Testis (tissue), 3 donors: Measurements from ENCODE around the gene PPM1B. TPM values are rescaled to one million over a fixed set of nuclear protein-coding genes. Genes with fewer than 3 reads are reported as not detected.
"Not testable (repeated sequence)": the region's sequence is repeated elsewhere in the genome, so short reads cannot be mapped to it uniquely, and the experiment has no call there.

Experiments used
- DNase-seq: peaks from one replicate; pipeline ENCODE4 v3.0.0-alpha.2; 2019
- H3K27ac ChIP-seq, 2 donors: fragments of 200-600 bp; sonication (generic); one replicate each; pipeline ENCODE4 v1.5.1; 2019
- H3K27me3 ChIP-seq: fragments of 200-600 bp; sonication (generic); one replicate; pipeline ENCODE4 v1.5.1; 2019
- H3K36me3 ChIP-seq: fragments of 200-600 bp; sonication (generic); one replicate; pipeline ENCODE4 v1.5.1; 2017; ENCODE audit warnings: low read depth; ENCODE audit errors: missing control alignments
- H3K4me1 ChIP-seq: fragments of 200-600 bp; sonication (generic); one replicate; pipeline ENCODE4 v1.5.1; 2019
- H3K4me3 ChIP-seq, 2 donors: fragments of 200-600 bp; sonication (generic); one replicate each; pipeline ENCODE4 v1.5.1; 2017 to 2019
- H3K9me3 ChIP-seq: fragments of 200-600 bp; sonication (generic); one replicate; pipeline ENCODE4 v1.5.1; 2017
- POLR2A ChIP-seq: fragments of 450-650 bp; IDR thresholded peaks from one replicate; pipeline ENCODE4 v1.6.1; 2017; ENCODE audit warnings: antibody characterized with exemption, mild to moderate bottlenecking, moderate library complexity
- WGBS, 2 donors: methylation state at CpG; one replicate each; pipeline ENCODE4 v1.1.5; 2018; 5-methylcytosine and 5-hydroxymethylcytosine counted together
- intact Hi-C: fragments of 100-400 bp; cut with DNase I; formaldehyde crosslinking; loops from one replicate; pipeline ENCODE4 v1.15.1; 2023; ENCODE audit warnings: low total_unique reads
- polyA plus RNA-seq: library from polyadenylated mRNA; stranded (reverse); fragments of 350-450 nt; fragmentation: Illumina TruSeq; extraction: RNeasy Lipid Tissue Mini Kit (QIAGEN cat#74804); gene quantifications from one replicate; pipeline ENCODE4 v1.2.3, GENCODE V29; 2014; ENCODE audit warnings: low read depth, low replicate concordance; ENCODE audit not compliant: insufficient read depth
- total RNA-seq, 2 donors: library from RNA; depleted of rRNA; stranded (reverse); fragments of >200 nt; gene quantifications; one replicate each; pipeline ENCODE4 v1.2.3, GENCODE V29; 2016
- TF ChIP-seq, protein P1 (sequence below), 3 experiments: fragments of 450-650 bp in 2 of 3; fragments of 200-600 bp in 1 of 3; sonication (generic) in 1 of 3; IDR thresholded peaks; one replicate each; pipeline ENCODE4 v1.5.1; 2016 to 2019; ENCODE audit warnings: antibody characterized with exemption in 3 of 3, mild to moderate bottlenecking in 2 of 3, moderate library complexity in 1 of 3

The PPM1B gene
- total and polyA plus RNA-seq, 3 donors from 2014 or later: 49.9 to 64.6 (median 50.7) TPM

DNA sequence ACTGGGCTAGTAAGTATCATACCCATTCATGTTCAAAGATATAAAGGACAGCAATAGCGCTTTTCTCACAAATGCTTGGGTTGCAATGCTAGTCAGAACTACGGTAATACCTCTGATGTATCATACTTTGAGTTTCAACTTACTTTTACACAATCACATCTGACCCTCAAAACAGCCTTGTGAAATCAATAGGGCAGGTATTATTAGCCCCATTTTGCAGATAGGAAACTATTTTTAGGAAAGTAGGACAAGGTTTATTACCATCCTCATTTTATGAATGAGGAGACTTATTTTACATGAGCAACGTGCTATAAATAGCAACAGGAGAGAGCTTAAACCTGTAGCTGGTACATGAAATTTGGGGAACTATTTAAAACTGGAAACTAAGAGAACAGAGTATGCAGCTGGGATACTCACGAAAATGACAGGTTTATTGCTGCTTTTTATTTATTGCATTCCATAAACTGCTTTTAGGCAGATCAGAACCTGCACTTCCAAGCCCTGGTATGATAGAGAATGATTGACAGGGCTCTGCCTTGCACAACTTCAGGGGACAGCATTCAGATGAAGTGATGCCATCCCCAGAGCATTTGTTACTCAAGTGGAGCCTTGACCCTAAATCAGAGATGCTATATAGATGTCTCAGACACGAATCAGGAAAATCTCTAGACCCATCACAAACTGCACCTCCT is 42.4 kb upstream of the PPM1B start:
- Histone ChIP-seq H3K4me1 (no peaks in the 10 kb centered on the region), H3K27me3 (no peaks in the 10 kb centered on the region), H3K9me3 (no peaks in the 10 kb centered on the region), H3K27ac (no peak overlapping the region), H3K36me3 (no peaks in the 10 kb centered on the region), H3K4me3 (no peak overlapping the region)
- no peak for TF ChIP-seq POLR2A
- TF ChIP-seq, protein P1, sequence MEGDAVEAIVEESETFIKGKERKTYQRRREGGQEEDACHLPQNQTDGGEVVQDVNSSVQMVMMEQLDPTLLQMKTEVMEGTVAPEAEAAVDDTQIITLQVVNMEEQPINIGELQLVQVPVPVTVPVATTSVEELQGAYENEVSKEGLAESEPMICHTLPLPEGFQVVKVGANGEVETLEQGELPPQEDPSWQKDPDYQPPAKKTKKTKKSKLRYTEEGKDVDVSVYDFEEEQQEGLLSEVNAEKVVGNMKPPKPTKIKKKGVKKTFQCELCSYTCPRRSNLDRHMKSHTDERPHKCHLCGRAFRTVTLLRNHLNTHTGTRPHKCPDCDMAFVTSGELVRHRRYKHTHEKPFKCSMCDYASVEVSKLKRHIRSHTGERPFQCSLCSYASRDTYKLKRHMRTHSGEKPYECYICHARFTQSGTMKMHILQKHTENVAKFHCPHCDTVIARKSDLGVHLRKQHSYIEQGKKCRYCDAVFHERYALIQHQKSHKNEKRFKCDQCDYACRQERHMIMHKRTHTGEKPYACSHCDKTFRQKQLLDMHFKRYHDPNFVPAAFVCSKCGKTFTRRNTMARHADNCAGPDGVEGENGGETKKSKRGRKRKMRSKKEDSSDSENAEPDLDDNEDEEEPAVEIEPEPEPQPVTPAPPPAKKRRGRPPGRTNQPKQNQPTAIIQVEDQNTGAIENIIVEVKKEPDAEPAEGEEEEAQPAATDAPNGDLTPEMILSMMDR (IDR thresholded peaks at IDR 0.05): no peak
- 57 to 61% methylated on average over 5 of the region's 5 CpGs for WGBS, 2 donors
- no peak for DNase-seq
- intact Hi-C loops: no loop called here

DNA sequence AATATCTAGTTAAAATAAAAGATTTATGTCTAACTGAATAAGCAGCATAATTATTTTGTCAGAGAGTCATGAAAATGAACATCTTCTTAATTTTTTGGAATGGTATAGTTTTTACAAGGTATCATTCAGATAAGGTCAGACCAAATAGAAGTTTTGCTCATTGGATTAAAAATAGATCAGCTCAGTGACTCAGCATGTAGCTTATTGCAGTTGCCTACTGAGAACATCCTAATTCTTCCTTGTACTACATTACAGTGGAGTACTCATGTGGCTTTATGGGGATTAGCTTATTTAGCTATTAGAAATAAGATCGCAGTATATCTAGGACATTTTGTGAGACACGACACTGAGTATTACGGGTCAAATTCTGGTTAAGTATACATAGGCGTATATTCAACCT is 38.2 kb upstream of the PPM1B start:
- no peaks in the 10 kb centered on the region for H3K36me3 ChIP-seq
- no peaks in the 10 kb centered on the region for H3K9me3 ChIP-seq
- H3K27ac ChIP-seq: no peak overlapping the region
- intact Hi-C loops: no loop called here
- no peak overlapping the region for H3K4me3 ChIP-seq
- H3K4me1 ChIP-seq: no peaks in the 10 kb centered on the region
- DNase-seq: no peak
- H3K27me3 ChIP-seq: no peaks in the 10 kb centered on the region
- 77 to 83% methylated on average over 4 of the region's 4 CpGs for WGBS, 2 donors
- TF ChIP-seq, protein P1 (IDR thresholded peaks at IDR 0.05): no peak
- no peak for TF ChIP-seq POLR2A

DNA sequence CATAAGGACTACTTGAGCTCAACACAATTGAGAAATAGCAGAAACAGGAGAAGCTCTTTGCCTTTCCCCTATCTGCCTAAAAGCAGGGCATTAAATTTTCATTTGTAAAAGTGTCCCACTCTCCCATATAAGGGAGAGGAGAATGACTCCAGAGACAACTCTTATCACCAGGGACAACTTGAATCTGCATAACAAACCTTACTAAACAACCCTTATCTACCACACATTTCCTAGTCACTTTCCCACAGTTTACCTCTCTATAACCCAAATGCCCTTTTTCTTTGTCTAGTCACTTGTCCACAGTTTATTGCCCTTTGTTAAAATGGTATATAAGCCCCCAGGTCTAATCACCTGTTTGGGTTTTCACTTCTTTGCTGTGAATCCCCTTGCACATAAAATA is 37.5 kb upstream of the PPM1B start:
- no peak overlapping the region for H3K4me3 ChIP-seq
- intact Hi-C loops: no loop called here
- DNase-seq: no peak
- no peaks in the 10 kb centered on the region for H3K9me3 ChIP-seq
- no peak overlapping the region for H3K27ac ChIP-seq
- TF ChIP-seq, protein P1 (IDR thresholded peaks at IDR 0.05): no peak
- TF ChIP-seq POLR2A: no peak
- H3K36me3 ChIP-seq: no peaks in the 10 kb centered on the region
- H3K4me1 ChIP-seq: no peaks in the 10 kb centered on the region
- no peaks in the 10 kb centered on the region for H3K27me3 ChIP-seq

DNA sequence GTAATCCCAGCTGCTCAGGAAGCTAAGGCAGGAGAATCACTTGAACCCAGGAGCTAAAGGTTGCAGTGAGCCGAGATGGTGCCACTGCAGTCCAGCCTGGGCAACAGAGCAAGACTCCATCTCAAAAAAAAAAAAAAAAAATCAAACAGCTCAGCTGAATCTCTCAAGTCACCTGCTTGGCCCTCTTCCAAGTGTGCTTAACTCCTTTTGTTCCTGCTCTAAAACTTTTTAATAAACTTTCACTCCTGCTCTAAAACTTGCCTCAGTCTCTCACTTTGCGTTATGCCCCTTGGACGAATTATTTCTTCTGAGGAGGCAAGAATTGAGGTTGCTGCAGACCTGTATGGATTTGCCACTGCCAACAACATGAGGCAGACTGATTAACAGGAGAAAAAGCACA is 35.1 kb upstream of the PPM1B start:
- intact Hi-C loops, H3K36me3 ChIP-seq, H3K27me3 ChIP-seq, H3K9me3 ChIP-seq, H3K4me1 ChIP-seq, DNase-seq, H3K27ac ChIP-seq, H3K4me3 ChIP-seq: not testable (repeated sequence)
- WGBS, 2 donors: 92 to 94% methylated on average over 3 of the region's 3 CpGs

DNA sequence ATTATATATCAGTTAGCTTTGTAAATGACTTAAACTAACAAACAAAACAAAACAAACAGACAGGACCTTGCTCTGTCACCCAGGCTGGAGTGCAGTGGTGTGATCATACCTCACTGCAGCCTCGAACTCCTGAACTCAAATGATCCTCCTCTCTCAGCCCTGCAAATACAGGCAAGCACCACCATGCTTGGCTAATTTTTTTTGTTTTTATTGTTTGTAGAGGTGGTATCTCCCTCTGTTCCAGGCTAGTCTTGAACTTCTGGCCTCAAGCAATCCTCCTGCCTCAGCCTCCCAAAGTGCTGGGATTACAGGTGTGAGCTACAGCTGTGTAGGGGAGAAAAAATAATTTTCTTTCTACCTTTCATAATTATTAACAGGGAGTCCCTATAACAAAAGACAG is 33.8 kb upstream of the PPM1B start:
- no peak overlapping the region for H3K4me3 ChIP-seq
- H3K4me1 ChIP-seq: no peaks in the 10 kb centered on the region
- H3K27ac ChIP-seq: no peak overlapping the region
- H3K9me3 ChIP-seq: no peaks in the 10 kb centered on the region
- DNase-seq: no peak
- no peaks in the 10 kb centered on the region for H3K36me3 ChIP-seq
- WGBS, 2 donors: 91 to 100% methylated on average over 1 of the region's 1 CpG
- intact Hi-C loops: no loop called here
- TF ChIP-seq POLR2A: no peak
- TF ChIP-seq, protein P1 (IDR thresholded peaks at IDR 0.05): no peak
- H3K27me3 ChIP-seq: no peaks in the 10 kb centered on the region
